VCaP (cell line): ENCODE results near the gene NR1D1.

Experiments
- H3K27ac ChIP-seq: fragments of 450-650 bp; 2 replicates; pipeline ENCODE4 v1.5.1; 2017
- TF ChIP-seq, protein P1 (sequence below): fragments of 450-650 bp; conservative IDR thresholded peaks from 2 replicates; pipeline ENCODE4 v1.5.1; 2017; ENCODE audit warnings: mild to moderate bottlenecking, moderate library complexity

NR1D1 gene

DNA sequence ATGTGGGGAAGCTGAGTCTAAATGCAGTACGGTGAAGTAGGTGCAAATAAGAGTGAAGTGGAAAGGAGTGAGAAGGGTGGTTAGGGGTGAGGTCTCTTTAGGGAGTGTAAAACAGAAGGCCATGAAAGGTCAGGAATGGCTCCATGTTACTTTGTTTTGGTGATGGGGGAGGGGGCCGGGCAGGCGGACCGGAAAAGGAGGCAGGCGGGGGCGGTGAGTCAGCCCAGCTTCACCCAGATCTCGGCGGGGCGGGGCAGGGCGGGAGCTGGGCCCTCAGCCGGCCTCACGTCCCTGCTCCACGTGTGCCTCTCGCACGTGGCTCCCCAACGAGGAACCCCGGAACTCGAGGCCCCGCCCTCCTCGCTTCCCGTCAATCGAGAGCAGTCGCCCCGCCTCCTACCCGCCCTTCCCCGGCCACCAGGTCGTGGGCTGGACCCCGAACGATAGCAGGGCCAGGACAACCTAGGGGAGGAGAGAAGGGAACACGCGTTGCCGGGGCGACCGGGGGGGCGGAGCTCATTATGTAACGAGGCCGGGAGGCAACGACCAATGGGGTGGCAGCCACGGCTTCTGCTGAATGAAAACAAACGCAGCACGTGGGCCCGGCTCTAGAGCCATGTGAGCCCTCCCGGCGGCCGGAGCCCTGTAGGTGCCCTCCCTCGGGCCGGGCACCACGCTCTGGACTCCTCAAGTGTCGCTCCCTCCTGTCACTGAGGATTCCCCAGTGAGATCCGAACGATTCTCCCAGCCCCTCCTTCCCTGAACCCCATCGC lies 1.4 kb downstream of the NR1D1 start:
- TF ChIP-seq, protein P1, sequence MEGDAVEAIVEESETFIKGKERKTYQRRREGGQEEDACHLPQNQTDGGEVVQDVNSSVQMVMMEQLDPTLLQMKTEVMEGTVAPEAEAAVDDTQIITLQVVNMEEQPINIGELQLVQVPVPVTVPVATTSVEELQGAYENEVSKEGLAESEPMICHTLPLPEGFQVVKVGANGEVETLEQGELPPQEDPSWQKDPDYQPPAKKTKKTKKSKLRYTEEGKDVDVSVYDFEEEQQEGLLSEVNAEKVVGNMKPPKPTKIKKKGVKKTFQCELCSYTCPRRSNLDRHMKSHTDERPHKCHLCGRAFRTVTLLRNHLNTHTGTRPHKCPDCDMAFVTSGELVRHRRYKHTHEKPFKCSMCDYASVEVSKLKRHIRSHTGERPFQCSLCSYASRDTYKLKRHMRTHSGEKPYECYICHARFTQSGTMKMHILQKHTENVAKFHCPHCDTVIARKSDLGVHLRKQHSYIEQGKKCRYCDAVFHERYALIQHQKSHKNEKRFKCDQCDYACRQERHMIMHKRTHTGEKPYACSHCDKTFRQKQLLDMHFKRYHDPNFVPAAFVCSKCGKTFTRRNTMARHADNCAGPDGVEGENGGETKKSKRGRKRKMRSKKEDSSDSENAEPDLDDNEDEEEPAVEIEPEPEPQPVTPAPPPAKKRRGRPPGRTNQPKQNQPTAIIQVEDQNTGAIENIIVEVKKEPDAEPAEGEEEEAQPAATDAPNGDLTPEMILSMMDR = no peak
- peak overlapping the region; percentile 75 for H3K27ac ChIP-seq

DNA sequence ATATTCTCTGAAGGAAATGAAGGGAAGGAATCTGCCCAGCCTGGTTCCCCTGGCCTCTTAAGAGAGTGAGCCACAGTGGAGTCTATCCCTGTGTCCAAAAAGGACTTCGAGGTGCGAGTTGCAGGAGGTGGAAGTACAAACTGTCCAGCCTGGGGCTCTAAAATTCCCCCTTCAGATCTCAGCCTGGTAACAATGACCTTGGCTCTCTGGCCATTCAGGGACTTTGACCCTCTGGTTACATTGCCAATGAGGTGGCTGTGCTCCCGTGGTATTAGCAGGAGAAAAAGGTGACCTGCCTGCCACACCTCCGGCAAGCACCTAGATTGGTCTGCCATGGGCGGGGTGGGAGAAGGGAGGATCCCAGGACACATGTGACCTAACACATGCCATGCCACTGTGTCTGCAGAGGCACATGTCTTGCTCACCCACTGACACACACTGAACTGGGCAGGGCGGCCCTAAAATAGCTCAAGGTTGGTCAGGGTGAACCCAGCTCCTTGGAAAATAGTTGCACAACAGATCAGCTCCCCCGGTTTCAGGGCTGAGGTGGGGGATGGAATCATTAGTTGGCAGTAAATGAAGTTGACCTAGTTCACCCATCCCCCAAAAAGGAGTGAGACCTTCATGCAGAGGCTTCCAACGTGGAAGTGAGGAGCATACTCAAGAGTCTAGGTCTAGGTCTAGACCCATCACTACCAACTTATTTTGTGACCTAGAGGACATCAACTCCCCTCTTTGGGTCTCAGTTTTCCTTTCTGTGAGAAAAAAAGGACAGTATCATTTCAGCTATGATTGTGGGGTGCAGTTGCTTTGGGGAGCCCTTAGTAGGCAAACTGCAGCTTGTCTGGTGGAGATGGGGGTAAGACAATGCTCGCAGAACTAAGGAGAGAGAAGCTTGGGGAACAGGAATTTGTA lies 2.2 kb downstream of the NR1D1 start:
- TF ChIP-seq, protein P1 = no peak
- H3K27ac ChIP-seq = peak overlapping the region; percentile 75

DNA sequence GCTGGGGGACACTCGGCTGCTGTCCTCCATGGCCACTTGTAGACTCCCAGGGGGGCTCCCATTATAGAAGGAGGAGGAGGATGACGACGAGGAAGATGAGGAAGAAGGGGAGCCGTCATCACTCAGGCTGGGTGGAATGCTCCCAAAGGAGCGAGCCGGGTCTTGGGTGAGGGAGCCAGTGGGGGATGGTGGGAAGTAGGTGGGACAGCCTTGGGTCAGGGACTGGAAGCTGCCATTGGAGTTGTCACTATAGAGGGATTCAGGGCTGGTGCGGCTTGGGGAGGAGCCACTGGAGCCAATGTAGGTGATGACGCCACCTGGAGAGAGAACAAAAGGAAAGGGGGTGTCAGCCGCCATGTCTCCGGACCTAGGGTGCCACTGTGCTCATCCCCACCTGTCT lies 3.3 kb downstream of the NR1D1 start:
- TF ChIP-seq, protein P1 = no peak
- H3K27ac ChIP-seq = no peak overlapping the region

DNA sequence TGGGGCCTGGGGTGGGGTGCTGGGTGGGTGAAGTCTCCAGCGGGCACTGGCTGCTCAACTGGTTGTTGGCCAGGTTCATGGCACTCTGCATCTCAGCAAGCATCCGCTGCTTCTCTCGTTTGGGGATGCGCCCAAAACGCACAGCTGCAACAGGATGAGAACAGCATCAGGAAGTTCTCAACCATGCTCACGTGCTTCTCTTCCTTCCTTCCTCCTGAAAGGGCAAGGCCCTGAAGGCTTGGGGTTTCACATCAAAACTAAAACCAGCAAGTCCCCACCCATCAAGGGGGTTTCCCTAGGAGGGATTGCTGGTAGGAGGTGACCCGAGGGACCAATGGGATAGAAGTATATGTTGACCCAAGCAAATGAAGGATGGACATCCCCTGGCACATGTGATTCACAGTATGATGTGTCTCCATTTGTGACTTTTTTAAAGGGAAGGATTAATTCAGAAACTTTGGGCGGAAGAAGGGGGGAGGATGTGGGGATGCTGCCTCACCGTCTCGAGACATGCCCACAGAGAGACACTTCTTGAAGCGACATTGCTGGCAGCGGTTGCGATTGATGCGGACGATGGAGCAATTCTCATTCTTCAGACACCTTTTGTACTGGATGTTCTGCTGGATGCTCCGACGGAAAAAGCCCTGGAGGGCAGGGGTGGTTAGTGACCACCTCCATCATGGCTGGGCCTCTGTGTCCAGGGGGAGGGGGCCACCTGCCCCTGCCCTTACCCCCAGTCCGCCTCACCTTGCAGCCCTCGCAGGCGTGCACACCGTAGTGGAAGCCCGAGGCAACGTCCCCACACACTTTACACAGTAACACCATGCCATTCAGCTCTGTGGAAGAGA lies 4.2 kb downstream of the NR1D1 start:
- H3K27ac ChIP-seq = no peak overlapping the region
- TF ChIP-seq, protein P1 = no peak

DNA sequence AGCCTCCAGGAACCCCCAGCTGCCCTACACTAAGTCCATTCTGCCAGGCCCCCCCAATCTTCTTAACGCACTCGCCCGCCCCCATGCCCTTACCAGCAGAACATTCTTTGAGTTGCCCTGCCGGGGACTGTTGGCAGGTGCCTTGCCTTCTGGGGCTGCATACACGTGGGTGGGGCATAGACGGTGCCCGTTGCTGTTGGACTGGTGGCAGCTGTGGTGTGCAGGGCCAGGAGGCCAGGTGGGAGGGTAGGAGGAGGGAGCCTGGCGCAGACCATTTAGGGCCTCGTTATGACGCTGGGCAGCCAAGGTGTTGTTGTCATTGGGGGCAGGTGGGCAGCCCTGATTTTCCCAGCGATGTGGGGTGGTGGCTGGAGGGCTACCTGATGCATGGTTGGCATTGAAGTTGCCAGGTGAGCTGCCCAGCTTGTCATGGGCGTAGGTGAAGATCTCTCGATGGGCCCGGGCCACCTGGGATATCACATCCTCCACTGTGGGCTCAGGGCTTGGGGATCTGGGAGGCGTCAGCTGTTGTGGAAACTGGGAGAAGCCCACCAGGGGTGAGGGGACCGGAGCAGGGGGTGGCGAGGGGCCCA lies 4.9 kb downstream of the NR1D1 start:
- TF ChIP-seq, protein P1 = no peak
- no peak overlapping the region for H3K27ac ChIP-seq

DNA sequence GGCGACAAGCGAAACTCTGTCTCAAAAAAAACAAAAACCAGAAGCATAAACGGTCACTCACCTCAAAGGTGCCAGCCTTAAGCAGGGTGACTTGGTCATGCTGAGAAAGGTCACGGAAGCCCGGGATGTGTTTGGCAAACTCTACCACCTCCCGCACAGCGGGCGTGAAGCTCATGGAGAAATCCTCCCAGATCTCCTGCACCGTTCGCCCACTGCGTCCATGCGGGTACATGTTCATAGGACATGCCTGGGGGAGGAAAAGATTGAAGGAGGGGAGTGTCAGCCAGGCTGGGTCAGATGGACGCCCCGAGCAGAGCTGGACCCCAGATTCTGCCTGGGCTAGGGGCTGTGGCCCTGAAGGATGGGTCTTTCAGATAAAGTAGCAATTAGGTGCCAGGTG lies 5.5 kb downstream of the NR1D1 start:
- TF ChIP-seq, protein P1 = no peak
- no peak overlapping the region for H3K27ac ChIP-seq
